T-helper 2 cell treated with Interferon-gamma antibody and Interleukin-4, amounts not matched to agents 5 μg/mL and 100 μg/mL, for 36 hours (primary cell): ENCODE measurements around the gene TMEM61.
"Not testable (repeated sequence)": the region's sequence is repeated elsewhere in the genome, so short reads cannot be mapped to it uniquely, and the experiment has no call there.

Experiments used
- DNase-seq: peaks from one replicate; pipeline ENCODE4 v3.0.0; 2021; ENCODE audit warnings: low spot score
- H3K27ac Mint-ChIP-seq: one replicate; pipeline ENCODE4 v1.8.0; 2021; ENCODE audit warnings: mild to moderate bottlenecking, mixed read lengths
- H3K27me3 Mint-ChIP-seq: one replicate; pipeline ENCODE4 v1.8.0; 2021; ENCODE audit warnings: low read depth, mixed read lengths
- H3K36me3 Mint-ChIP-seq: one replicate; pipeline ENCODE4 v1.8.0; 2021; ENCODE audit warnings: low read depth, mixed read lengths
- H3K4me1 Mint-ChIP-seq: one replicate; pipeline ENCODE4 v1.8.0; 2021; ENCODE audit warnings: low read depth, mixed read lengths
- H3K4me3 Mint-ChIP-seq: one replicate; pipeline ENCODE4 v1.8.0; 2022; ENCODE audit warnings: mild to moderate bottlenecking, moderate library complexity, mixed read lengths
- H3K9me3 Mint-ChIP-seq: one replicate; pipeline ENCODE4 v1.8.0; 2021; ENCODE audit warnings: mixed read lengths

Gene TMEM61

DNA sequence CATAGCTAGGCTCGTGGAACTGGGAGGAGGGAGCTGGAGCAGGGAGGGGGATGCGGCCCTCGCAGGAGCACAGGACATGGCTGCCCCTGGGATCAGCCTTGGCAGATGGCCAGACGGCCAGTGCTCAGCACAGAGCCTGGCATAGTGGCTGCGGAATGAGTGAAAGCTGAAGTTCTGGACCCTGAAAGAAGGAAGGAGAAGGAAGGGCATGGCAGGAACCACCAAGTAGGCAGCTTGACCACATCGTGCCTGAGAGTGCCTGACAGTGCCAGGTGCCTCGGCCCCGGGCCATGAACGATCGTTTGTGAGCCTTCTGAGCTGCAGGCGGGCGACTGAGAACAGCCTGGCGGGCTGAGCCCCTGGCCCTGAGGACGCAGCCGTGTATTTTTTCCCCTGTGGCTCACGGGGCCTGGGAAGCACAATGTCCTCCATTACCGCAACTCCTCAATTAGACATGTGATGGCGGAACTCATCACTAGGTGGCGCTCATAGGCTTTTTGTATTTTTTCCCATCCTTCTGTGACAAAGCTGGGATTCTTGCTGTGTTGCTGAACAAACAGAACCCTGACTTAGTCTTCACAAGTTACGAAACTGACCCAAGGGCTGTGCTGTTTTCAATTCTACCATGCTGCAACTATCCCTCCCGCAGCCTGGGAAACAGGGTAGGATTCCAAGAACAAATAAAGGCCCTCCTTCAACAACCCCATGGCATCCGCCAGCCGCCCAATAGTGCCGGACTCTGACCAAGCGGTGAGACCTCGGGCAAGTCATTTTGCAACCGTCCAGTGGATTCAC is 29.9 kb upstream of the TMEM61 start:
- no peaks in the 10 kb centered on the region for H3K9me3 Mint-ChIP-seq
- no peak overlapping the region for H3K4me3 Mint-ChIP-seq
- DNase-seq, result peak; percentile 45
- H3K36me3 Mint-ChIP-seq, result no peaks in the 10 kb centered on the region
- peaks cover 3% of the 10 kb centered on the region for H3K4me1 Mint-ChIP-seq
- peaks cover 8% of the 10 kb centered on the region for H3K27me3 Mint-ChIP-seq
- H3K27ac Mint-ChIP-seq, result no peak overlapping the region

DNA sequence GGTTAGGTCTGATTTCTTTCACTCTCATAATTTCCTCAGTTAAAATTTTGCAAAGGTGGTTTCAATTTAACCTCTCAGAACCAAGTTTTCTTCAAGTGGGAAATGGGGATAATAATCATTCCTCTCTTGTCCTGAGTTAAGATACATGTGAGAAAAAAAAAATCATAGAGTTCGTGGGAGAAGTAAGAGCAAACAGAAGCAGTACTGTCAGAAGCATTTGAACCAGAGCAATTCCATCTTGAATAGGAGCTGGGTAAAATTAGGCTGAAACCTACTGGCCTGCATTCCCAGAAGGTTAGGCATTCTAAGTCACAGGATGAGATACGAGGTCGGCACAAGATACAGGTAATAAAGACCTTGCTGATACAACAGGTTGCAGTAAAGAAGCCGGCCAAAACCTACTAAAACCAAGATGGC is 28.6 kb upstream of the TMEM61 start:
- peaks cover 3% of the 10 kb centered on the region for H3K4me1 Mint-ChIP-seq
- H3K27ac Mint-ChIP-seq, result no peak overlapping the region
- no peaks in the 10 kb centered on the region for H3K36me3 Mint-ChIP-seq
- H3K27me3 Mint-ChIP-seq, result peaks cover 14% of the 10 kb centered on the region
- no peak for DNase-seq
- no peaks in the 10 kb centered on the region for H3K9me3 Mint-ChIP-seq
- no peak overlapping the region for H3K4me3 Mint-ChIP-seq

DNA sequence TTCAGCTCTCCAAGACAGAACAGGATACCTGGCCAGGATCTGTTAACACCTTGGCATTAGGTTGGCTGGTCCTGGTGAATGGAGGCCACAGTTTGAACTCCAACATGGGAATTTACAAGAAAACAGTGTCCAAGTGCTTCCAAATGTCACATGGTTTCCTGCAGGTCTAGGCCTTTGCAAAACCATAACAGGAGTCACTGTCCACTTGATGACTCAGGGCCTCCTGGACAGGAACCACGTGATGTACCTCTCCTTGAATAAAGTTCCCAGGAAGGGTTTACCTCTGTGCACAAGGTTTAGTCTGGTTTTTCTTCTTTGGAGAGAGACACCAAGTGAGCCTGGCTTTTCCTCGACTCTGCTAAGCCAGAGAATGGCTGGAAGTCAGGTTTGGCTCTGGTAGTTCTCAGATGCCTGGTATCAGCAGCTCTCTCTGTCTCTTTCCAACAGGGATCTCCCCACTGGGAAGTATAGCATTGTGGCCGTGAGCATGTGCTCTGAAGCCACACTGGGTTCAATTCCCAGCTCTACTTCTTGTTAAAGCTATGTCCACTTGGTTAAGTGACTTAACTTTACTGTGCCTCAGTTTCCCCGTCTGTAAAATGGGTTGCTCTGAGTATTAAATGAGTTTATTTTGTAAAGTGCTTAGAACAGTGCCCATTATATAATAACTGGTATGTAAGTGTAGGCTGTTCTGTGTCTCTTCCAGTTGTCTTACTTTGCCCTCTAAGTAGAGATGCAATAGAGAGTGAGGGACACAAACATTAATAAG is 27.3 kb upstream of the TMEM61 start:
- DNase-seq, result no peak
- no peaks in the 10 kb centered on the region for H3K36me3 Mint-ChIP-seq
- peaks cover 19% of the 10 kb centered on the region for H3K27me3 Mint-ChIP-seq
- H3K4me3 Mint-ChIP-seq, result no peak overlapping the region
- H3K9me3 Mint-ChIP-seq, result no peaks in the 10 kb centered on the region
- peaks cover 3% of the 10 kb centered on the region for H3K4me1 Mint-ChIP-seq
- no peak overlapping the region for H3K27ac Mint-ChIP-seq

DNA sequence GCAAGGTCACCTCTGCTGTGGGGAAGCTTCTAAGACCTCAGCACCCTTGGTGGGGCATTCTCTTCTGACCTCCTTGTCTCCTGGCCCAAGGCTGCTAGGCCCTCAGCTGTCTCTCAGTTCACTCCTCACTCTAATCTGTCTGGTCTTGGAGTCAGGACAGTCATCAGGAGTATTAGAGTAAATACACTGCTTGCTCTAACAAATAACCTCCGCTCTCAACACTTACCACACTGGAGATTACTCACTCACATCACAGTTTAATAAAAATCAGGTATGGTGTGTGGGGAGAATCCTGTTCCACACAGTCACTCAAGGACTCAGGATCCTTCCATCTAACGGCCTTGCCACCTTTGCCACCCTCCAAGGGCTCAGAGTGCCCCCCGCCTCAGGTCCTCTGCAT is 26.6 kb upstream of the TMEM61 start:
- Mint-ChIP-seq H3K4me1 (peaks cover 2% of the 10 kb centered on the region), H3K27me3 (peaks cover 24% of the 10 kb centered on the region), H3K4me3 (no peak overlapping the region), H3K36me3 (no peaks in the 10 kb centered on the region), H3K27ac (no peak overlapping the region), H3K9me3 (peaks cover 3% of the 10 kb centered on the region)
- no peak for DNase-seq

DNA sequence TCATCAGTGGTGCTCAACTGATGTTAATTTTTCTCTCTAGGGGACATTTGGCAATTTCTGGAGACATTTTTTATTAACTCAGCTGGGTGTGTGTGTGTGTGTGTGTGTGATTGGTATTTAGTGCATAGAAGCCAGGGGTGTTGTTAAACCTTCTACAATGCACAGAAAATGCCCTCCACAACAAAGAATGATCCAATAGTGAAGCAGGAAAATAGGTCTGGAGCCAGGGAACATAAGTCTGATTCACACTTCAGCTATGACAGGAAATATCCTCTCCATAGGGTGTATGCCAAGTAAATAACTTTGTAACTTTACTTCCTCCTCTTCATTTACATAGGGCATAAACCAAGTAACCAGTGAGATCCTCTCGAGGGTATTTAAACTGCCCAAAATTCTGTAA is 25.1 kb upstream of the TMEM61 start:
- DNase-seq, result no peak
- no peaks in the 10 kb centered on the region for H3K36me3 Mint-ChIP-seq
- no peak overlapping the region for H3K27ac Mint-ChIP-seq
- H3K9me3 Mint-ChIP-seq, result peaks cover 5% of the 10 kb centered on the region
- H3K4me1 Mint-ChIP-seq, result no peaks in the 10 kb centered on the region
- peaks cover 25% of the 10 kb centered on the region for H3K27me3 Mint-ChIP-seq
- H3K4me3 Mint-ChIP-seq, result no peak overlapping the region

DNA sequence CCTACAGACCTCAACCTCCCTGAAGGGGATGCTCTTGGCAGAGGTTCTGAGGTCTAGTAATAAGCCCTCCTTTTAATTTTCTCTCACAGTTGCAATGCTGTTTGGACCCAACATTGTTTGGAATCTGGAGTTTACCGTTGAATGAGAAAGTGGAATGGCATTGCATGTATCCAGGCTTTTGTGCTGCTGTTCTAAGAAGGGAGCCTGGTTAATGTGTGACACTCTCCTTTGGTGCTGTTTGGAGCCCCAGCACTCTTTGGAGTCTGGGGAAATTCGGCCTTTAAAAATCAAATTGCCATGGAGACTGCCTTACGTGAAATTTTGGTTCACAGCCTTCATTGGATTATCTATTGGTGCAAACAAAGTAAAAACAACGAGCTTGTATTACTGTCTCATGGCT is 23.7 kb upstream of the TMEM61 start:
- H3K4me3 Mint-ChIP-seq, result no peak overlapping the region
- no peak for DNase-seq

DNA sequence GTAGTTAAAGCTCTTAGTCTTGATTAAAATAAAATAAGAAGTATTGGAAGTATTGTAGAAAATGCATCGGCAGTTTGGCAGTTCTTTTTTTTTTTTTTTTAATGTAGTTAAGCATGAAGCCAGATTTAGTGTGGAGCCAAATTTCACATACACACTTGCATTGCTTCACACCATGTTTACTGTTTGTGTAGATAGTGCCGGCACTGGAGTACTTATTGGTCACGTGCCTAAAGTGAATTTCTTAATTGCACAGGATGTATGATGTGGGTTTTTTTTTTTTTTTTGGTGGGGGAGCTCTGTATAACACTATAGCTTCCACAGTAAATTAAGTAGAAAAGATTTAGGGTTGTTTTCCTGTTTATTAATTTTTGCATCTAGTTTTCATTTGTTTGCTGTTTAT is 21.2 kb upstream of the TMEM61 start:
- no peak for DNase-seq
- Mint-ChIP-seq H3K9me3 (peaks cover 5% of the 10 kb centered on the region), H3K4me3 (no peak overlapping the region), H3K27me3 (peaks cover 27% of the 10 kb centered on the region), H3K36me3 (no peaks in the 10 kb centered on the region), H3K27ac (no peak overlapping the region), H3K4me1 (no peaks in the 10 kb centered on the region)

More for the DNA sequence above, 23.7 kb upstream of the TMEM61 start:
- Mint-ChIP-seq H3K27me3 (peaks cover 25% of the 10 kb centered on the region), H3K9me3 (peaks cover 5% of the 10 kb centered on the region), H3K36me3 (no peaks in the 10 kb centered on the region), H3K4me1 (no peaks in the 10 kb centered on the region), H3K27ac (no peak overlapping the region)

DNA sequence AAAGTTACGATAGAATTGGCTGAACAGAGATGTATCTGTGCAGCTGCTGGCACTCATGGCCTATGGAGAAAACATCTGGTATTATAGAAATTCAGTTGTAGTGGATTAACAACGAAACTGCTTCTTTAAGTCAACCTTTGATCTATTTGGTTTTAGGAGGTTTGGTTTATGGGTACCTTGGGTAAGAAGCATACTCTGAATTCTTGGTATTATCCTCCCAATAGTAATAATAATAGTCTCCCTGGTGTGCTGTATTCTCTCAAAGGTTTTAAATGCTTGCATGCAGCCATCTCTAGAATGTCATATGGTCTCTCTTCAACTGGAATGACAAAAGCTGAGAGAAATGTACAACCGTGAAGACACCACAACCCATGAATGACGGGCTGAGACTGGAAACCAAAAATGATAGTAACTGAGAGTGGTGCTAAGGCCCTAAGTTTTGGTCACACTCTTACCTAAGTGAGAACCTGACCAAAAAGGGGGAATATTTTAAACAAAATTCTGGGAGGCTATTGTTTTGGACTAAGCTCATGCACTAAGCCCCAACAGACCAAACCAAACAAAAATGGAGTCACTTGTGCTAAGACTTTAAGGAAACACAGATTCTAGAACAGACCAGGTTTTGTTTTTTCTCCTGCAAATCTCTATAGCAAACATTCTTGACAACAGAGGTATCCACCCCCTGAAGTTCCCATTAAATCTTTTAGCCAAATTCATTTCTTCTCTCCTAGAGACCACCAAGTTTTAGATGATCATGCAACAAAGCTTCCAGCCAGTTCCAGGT is 17.6 kb upstream of the TMEM61 start:
- peaks cover 8% of the 10 kb centered on the region for H3K4me1 Mint-ChIP-seq
- H3K27me3 Mint-ChIP-seq, result peaks cover 12% of the 10 kb centered on the region
- no peak for DNase-seq
- H3K4me3 Mint-ChIP-seq, result no peak overlapping the region
- H3K9me3 Mint-ChIP-seq, result peaks cover 5% of the 10 kb centered on the region
- no peaks in the 10 kb centered on the region for H3K36me3 Mint-ChIP-seq
- no peak overlapping the region for H3K27ac Mint-ChIP-seq

DNA sequence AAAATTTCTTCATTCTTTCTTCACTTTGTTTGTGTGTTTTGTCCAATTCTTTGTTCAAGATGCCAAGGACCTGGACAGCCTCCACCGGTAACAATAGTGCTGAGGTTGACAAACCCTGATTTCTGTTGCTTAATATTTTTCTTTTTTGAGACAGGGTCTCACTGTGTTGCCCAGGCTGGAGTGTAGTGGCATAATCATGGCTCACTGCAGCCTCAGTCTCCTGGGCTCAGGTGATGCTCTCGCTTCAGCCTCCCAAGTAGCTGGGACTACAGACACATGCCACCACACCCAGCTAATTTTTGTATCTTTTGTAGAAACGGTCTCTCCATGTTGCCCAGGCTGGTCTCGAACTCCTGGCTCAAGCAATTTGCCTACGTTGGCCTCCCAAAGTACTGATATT is 16.6 kb upstream of the TMEM61 start:
- H3K36me3 Mint-ChIP-seq, DNase-seq, H3K4me3 Mint-ChIP-seq, H3K27ac Mint-ChIP-seq, H3K27me3 Mint-ChIP-seq, H3K9me3 Mint-ChIP-seq, H3K4me1 Mint-ChIP-seq: not testable (repeated sequence)

DNA sequence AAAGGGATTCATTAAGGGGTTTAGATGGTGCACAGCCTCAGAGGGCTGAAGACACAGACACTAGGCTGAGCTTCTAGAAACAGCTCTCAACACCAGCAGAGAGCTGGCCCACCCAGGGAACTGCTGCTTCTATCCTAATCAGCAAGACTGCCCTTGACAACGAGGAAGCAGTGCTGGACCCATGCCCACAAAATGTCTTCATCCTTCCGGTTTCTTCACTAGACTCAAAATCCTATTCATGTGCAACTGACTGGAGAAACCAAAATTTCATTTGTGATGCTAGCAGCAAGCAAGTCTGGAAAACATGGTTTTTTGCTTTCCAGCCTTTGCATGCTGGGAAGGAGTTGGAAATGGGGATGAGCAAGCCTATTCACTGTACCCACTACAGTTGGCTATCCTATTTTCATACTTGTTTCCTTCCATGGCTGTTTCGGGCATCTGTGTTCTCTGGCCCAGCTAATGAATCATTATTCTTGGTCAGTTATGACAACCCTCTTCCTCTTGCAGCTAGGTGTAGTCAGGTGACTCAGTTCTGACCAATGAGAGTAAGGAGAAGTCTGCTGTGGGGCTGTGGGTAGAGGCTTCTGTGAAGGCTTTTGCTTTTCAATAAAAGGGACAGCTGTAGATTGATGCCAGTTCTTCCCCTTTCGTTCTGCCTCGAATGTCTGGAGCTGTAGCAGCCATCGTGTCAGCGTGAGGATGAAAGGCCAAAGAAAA is 14.6 kb upstream of the TMEM61 start:
- no peak for DNase-seq
- Mint-ChIP-seq H3K9me3 (no peaks in the 10 kb centered on the region), H3K4me3 (no peak overlapping the region), H3K27me3 (peaks cover 12% of the 10 kb centered on the region), H3K4me1 (peaks cover 8% of the 10 kb centered on the region), H3K27ac (no peak overlapping the region), H3K36me3 (no peaks in the 10 kb centered on the region)

DNA sequence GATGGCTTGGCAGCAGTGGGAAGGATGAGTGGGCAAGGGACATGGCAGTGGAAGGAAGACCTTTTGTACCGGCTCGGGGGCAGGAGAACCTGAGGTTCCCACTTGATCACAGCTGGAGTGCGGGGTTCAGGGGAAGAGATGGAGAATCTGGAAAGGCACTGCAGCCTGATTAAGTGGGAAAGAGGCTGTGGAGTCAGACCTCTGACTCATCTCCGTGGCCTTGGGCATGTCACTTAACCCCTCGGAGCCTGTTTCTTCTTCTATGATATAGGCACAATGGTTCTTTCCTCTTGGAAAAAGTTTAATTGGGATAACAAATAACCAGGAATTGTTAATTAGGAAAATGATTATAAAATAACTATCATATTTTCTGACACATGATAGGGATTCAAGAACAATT is 13.1 kb upstream of the TMEM61 start:
- Mint-ChIP-seq H3K9me3 (no peaks in the 10 kb centered on the region), H3K36me3 (no peaks in the 10 kb centered on the region), H3K4me1 (peaks cover 11% of the 10 kb centered on the region), H3K27me3 (peaks cover 12% of the 10 kb centered on the region), H3K27ac (peak overlapping the region; percentile 6), H3K4me3 (no peak overlapping the region)
- DNase-seq, result no peak

DNA sequence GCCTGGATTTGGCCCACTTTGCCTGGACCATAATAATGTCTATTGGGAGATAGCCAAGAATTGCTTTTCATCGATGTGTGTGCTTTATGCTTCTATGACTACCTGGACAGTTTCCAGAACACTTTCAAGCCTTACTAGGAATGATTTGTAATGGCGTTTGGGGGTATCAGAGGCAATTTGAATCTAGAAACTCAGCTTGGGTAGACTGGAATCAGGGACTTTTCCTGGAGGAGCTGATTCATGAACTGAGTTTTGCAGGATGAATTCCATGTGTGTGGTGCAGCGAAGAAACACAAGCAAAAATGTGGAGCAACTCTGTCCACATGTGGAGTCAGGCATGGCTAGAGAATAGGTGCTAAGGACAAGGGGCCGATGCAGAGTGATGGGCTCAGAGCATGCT is 11.9 kb upstream of the TMEM61 start:
- H3K36me3 Mint-ChIP-seq, result no peaks in the 10 kb centered on the region
- no peaks in the 10 kb centered on the region for H3K9me3 Mint-ChIP-seq
- DNase-seq, result no peak
- no peak overlapping the region for H3K27ac Mint-ChIP-seq
- H3K27me3 Mint-ChIP-seq, result peaks cover 15% of the 10 kb centered on the region
- H3K4me1 Mint-ChIP-seq, result peaks cover 11% of the 10 kb centered on the region
- H3K4me3 Mint-ChIP-seq, result no peak overlapping the region

DNA sequence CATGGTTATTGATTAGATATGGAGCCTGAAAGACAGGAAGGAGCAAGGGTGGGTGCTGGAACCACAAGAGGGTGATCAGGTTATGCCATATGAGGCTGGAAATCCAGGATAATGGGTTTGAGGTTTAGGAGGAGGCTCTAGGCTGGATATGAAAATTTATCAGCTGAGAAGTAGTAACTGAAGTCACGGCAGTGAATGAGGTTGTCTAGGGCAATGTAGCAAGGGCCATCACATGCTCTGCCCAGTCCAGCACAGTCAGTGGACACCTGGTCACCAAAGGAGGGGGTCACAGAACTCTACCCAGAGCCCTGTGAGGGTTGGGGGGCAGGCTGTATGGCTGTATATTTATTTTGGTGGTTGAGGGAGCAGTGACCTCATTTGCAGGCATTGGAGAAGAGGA is 10.5 kb upstream of the TMEM61 start:
- Mint-ChIP-seq H3K36me3 (no peaks in the 10 kb centered on the region), H3K4me3 (no peak overlapping the region), H3K27ac (no peak overlapping the region), H3K4me1 (peaks cover 11% of the 10 kb centered on the region), H3K27me3 (peaks cover 23% of the 10 kb centered on the region), H3K9me3 (no peaks in the 10 kb centered on the region)
- DNase-seq, result no peak
